NCI-H2029 treated with DMSO at 0.1 percent for 48 hours (cell line): ENCODE measurements around the gene TTC8.
"Not testable (repeated sequence)": the region's sequence is repeated elsewhere in the genome, so short reads cannot be mapped to it uniquely, and the experiment has no call there.

Source experiments
- DNase-seq: peaks from one replicate; lab custom pipeline; 2025; lab: John Stamatoyannopoulos, UW

TTC8 gene

DNA sequence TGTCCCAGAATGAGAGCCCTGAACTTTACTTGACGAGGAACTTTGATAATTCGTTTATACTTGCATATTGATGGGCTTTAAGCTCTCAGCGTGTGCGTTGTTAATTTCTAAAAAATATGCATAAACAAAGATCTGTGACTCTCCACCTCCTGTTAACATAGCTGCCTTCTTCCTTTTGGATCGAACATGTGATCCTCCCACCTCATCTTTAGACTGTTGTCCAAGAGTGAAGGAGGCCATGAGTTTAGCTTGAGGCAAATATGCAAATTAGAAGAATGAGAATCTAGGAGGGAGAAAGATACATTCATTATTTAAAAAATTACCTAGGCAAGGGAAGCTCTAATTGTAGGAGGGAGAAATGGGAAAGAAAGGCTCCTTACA lies 617 bp downstream of the TTC8 start:
- no peak for DNase-seq

DNA sequence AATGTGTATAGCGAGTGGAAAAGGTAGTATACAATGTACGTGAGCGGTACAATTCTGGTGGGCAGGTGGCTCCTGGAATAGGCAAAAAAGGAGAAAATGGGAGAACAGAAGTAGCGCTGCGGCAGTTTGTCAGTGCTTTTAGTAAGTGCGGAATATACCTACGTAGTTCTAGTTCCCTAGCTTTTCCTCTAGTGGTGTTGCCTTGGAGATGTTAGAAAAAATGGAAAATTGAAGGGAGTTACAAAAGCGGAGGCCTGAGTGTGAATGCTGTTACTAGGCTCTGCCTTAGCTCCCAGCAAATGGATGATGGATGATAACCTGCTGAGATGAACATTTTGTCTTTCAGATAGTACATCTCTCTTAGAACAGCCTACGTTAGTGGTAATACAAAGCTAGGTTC lies 1.1 kb downstream of the TTC8 start:
- no peak for DNase-seq

GRCh38 chr14:88829188-88829587 lies 4.7 kb downstream of the TTC8 start:
- no peak for DNase-seq

DNA sequence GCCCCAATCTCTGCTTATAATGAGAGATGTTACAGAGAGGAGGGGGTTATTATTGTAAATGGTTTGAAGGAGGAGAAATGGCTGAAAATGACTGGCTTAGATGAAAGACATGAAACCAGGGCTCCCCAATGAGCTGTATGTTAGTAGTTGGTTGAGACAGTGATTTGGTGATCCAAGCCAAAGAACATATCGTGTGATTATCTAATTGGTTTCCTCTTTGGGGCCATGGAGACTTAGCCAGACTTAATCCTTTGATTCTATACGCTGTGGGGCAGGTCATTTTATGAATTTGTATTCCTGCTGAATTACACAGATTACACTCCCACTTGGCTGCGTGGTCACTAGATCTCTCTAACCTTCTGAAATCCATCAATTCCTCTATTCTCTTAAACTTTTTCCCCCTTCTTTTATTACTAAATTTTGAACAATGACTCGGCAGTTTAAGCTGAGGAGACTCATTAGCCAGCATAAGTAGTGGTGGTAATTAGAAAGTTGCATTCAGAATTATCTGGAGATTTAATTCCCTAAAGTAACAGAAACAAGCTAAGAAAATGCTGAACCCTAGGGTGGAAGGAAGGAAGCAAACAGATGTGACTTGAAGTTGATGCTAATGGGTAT lies 5.3 kb downstream of the TTC8 start:
- no peak for DNase-seq

DNA sequence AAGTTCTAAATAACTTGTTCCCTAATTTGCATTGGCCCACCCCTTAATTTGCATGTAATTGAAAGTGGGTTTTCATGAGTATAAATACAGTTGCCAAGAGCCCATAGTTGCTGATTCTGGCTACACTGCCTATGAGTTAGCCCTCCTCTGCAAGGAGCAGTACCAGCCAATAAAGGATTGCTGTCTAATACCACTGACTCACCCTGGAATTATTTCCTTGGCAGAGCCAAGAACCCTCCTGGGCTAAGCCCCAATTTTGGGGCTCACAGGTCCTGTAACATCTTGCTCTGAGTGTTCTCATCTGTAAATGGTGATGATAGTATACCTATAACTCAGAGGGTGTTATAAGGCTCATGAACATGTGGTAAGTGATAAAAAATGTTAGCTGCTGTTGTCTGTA lies 6.8 kb downstream of the TTC8 start:
- no peak for DNase-seq

DNA sequence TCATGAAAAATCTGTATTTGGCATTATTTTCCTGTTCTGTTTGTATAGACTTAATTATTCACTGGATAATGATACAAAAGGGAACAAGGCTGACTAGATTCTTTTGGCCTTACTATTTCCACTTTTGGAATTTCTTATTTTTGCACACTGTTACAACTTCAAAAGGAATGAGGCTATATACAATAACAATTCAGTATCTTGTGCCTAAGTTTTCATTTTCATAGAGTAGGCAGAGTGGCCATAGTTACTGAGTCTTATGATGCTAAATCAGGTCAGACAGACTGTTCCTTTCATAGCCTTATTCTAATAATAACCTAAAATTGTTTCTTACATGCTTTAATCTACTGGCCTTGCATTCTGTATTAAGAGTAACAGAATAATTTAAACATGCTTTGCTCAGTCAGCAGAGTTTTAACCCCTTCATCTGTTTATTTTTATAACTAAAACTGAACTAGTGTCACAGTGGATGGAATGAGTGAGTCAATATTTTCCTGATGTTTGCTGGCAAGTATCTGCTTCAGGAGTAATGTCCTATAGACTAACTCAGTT lies 10.5 kb downstream of the TTC8 start:
- no peak for DNase-seq

- DNase-seq: no peak
Observed at GRCh38 chr14:88835661-88836060, 11.2 kb downstream of the TTC8 start.

- no peak for DNase-seq
Observed at GRCh38 chr14:88837495-88837894, 13.0 kb downstream of the TTC8 start.

GRCh38 chr14:88838015-88838414 lies 13.6 kb downstream of the TTC8 start:
- no peak for DNase-seq

- DNase-seq: no peak
Observed at GRCh38 chr14:88840926-88841325, 16.5 kb downstream of the TTC8 start.

DNA sequence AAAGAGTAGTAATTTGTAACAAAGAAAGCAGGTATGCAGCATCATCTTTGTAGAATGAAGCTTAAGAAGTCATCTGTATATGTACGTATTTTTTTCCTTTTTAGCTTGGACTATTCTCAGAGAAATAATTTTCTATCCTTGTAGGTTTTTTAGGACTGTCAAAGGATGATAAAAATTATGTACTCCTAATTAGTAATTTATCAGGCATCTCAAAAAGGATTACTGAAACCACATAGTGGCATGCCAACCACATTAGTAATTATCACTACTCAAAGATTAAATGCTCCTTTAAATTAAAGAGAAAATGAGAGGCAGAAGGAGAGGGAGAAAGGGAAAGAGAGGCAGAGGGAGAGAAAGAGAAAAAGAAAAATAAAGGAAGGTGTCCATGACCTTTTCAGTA lies 17.3 kb downstream of the TTC8 start:
- DNase-seq: no peak

DNA sequence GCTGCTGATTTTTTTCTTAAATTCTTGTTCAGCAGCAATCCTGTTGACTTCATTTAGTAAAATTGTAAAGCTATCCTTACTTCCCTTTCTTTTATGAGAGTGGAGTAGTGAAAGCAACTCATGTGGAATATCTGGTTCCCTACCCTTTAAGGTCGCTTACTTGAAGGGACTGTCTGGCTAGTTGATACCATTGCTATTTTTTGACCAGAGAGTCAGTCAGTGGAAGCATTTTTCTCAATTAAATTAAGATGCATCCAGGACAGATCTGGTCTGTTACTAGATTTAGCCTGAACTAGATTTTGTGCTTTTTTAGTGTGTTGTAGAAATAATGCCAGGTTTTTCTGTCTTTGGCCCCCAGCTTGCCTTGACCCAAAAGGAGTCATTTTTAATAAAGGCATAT lies 18.0 kb downstream of the TTC8 start:
- DNase-seq: no peak

GRCh38 chr14:88844980-88845491 lies 20.6 kb downstream of the TTC8 start:
- DNase-seq: no peak

DNA sequence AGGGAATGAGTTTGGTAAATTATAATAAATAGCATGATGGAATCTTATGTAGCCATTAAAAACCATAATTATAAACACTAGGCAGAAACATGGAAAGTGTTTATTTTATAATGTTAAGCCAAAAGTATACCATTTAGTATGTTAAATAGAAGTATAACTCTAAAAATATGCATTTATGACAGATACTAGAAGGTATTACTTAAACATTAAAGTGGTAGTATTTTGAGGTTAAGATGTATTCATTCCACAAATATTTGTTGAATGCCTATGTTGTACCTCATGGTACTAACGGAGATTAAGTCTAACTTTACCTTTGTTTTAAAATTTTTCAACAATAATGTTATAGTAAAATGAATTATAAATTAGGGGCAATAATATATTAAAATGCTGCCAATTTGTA lies 24.1 kb downstream of the TTC8 start:
- DNase-seq: no peak

DNA sequence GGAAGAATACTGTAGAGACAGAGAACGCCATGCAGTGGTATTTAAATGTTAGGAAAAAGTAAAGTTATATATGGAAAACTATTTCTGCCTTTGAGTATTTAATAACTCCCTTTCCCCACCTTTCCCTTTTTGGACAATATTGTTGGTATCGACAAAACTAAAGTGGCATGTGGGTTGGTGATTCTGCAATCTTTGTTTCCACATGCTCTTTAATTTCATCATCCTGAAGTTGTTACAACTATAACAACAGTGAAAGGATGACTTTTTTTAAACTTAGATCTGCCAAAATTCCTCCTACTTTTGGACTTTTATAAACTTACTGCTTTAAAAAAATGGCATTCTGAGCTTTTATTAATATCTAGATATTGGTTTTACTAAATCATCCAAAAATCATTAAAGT lies 25.3 kb downstream of the TTC8 start:
- DNase-seq: no peak

GRCh38 chr14:88851587-88851986 lies 27.1 kb downstream of the TTC8 start:
- no peak for DNase-seq

GRCh38 chr14:88852632-88853031 lies 28.2 kb downstream of the TTC8 start:
- no peak for DNase-seq

- DNase-seq: no peak
Observed at GRCh38 chr14:88853129-88853528, 28.7 kb downstream of the TTC8 start.

- no peak for DNase-seq
Observed at GRCh38 chr14:88856786-88857366, 32.4 kb downstream of the TTC8 start.

DNA sequence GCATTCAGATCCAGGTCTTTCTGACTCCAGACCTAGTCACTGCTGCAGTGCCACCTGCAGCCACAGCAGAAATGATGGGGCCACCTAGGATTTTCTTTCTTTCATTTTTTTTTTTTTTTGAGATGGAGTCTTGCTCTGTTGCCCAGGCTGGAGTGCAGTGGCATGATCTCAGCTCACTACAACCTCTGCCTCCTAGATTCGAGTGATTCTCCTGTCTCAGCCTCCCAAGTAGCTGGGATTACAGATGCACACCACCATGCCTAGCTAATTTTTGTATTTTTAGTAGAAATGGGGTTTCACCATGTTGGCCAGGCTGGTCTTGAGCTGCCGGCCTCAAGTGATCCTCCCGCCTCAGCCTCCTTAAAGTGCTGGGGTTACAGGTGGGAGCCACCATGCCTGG lies 33.4 kb downstream of the TTC8 start:
- not testable (repeated sequence) for DNase-seq

DNA sequence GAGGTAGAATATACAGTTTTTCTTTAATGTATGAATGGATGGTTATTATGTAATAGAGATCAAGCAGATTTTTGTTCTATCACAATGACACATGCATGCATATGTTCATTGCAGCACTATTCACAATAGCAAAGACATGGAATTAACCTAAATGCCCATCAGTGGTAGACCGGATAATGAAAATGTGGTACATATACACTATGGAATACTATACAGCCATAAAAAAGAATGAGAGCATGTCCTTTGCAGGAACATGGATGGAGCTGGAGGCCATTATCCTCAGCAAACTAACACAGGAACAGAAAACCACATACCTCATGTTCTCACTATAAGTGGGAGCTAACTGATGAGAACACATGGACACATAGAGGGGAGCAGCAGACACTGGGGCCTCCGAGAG lies 34.7 kb downstream of the TTC8 start:
- DNase-seq: not testable (repeated sequence)

DNA sequence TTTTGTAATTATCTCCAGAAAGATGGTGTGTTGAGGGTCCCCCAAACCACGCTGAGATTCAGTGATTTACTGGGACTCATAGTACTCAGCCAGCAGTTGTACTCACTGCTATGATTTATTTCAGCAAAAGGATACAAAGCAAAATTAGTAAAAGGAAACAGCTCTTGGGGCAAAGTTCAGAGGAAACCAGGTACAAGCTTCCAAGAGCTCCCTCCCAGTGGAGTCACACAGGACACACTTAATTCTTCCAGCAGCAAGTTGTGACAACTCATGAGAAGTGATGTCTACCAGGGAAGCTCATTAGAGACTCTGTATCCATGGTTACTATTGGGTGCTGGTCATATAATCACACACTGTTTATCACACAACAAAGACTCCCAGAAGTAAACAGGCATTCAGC lies 38.7 kb downstream of the TTC8 start:
- no peak for DNase-seq

GRCh38 chr14:88864198-88864597 lies 39.7 kb downstream of the TTC8 start:
- no peak for DNase-seq

GRCh38 chr14:88866305-88866704 lies 41.9 kb downstream of the TTC8 start:
- DNase-seq: no peak
